ENCODE data around the gene SYNPO.

Gene SYNPO

DNA sequence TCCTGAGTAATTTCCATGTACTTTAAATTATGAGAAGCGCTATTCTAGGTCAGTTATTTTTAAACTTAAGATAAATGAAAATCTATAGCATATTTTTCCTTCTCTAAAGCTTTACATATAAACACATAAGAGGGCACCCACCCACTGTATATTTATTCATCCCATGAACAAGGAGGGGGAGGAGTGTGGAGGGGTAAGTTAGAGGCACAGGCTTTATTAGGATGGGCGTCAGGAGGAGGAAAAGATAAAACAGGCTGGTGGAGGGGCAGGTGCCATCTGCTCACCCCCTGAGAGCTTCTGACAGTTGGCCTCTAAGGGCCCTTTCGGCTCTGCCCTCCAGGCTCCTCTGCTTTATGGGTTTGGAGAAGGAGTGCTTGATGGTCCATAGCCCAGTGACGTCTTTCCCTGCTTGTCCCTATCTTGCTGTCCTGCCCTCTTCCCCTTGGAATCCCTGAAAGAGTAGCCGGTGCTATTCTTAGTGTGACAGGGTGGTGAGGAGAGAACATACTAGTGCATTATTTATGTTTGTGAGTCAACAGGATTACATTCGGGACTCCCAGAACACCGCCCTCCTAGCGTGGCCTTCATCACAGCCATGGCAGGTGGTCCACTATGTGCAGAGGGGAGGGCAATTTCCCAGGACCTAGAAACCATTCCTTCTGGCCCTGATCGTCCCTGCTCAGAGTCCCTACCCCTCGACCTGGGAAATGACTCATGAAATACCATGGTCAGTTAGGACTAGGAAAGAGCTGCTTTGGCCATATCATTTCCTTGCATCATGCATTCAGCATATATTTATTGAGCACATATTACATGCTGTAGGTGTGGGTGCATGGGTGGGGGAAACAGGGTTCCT lies 7.9 kb upstream of the SYNPO start:
- H3K4me3 ChIP-seq (ENCODE audit: control insufficient read depth, low read depth, low read length), result no peak overlapping the region
- no peak for DNase-seq (ENCODE audit: low read depth)
- TF ChIP-seq CTCF (IDR thresholded peaks at IDR 0.05; ENCODE audit: control insufficient read depth, insufficient read depth, low read depth, low read length, missing control alignments), result no peak

DNA sequence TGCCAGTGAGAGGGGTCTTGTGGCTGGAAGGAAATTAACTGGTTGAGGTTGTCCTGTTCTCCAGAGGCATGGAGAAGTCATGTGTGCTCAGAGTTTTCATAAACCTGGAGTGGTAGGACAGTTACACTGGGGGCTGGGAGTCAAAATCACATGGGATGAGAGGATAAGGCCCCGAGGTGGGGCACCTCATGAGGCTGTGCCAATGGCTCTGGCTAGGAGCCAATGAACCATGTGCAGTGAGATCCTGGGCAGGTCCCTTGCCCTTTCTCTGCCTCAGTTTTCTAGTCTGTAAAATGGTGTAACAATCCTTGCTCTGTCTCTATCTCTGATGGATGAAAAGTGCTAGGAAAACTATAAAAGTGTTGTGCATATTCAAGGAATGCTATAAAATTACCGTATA lies 7.0 kb upstream of the SYNPO start:
- TF ChIP-seq CTCF (IDR thresholded peaks at IDR 0.05; ENCODE audit: control insufficient read depth, insufficient read depth, low read depth, low read length, missing control alignments), result no peak

DNA sequence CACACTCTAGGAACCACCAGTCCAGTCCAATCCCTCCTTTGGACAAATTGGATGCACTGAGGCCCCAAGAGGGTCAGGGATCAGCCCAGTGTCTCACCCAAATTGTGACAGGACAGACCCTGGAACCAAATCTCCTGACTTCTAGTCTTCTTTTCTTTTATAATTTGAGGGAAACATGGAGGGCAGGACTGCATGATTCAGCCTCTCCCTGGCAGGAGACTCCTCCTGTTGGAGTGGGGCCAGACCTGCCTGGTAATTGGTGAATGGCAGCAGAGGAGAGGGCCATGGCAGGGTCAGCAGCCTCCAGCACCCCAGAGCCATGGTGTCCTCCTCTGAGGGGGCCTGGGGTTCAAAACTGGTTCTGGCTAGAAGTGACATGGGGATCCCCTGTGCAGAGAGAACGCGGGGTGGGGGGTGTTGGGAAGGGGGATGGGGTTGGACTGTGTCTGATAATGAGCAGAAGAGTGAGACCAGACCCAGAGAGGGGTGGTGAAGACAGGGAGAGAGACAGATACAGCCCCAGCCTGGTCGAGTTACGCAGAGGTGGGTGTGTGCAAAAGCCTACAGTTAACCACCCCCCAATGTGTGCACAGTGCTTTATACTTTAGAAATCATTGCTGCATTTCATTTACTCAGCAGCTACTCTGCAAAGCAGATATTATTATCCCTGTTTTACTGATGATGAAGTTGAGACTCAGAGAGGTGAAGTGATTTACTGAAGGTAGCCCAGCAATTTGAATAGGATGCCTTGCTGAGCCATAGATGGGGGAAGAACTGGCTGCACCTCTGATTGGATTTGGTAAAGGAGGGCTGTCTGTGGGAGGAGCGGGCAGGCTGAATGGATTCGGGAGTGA lies 3.8 kb upstream of the SYNPO start:
- no peak for DNase-seq (ENCODE audit: low read depth)
- no peak for TF ChIP-seq CTCF (IDR thresholded peaks at IDR 0.05; ENCODE audit: control insufficient read depth, insufficient read depth, low read depth, low read length, missing control alignments)
- no peak overlapping the region for H3K4me3 ChIP-seq (ENCODE audit: control insufficient read depth, low read depth, low read length)

More for the DNA sequence above, 7.0 kb upstream of the SYNPO start:
- no peak overlapping the region for H3K4me3 ChIP-seq (ENCODE audit: control insufficient read depth, low read depth, low read length)
- DNase-seq (ENCODE audit: low read depth), result no peak

- TF ChIP-seq CTCF (IDR thresholded peaks at IDR 0.05; ENCODE audit: control insufficient read depth, insufficient read depth, low read depth, low read length, missing control alignments), result no peak
- H3K4me3 ChIP-seq (ENCODE audit: control insufficient read depth, low read depth, low read length), result no peak overlapping the region
- DNase-seq (ENCODE audit: low read depth), result peak; percentile 68
Observed at GRCh38 chr5:150637245-150638052, 3.0 kb upstream of the SYNPO start.

- TF ChIP-seq CTCF (IDR thresholded peaks at IDR 0.05; ENCODE audit: control insufficient read depth, insufficient read depth, low read depth, low read length, missing control alignments), result no peak
Observed at GRCh38 chr5:150638053-150638444, 2.4 kb upstream of the SYNPO start.

More at GRCh38 chr5:150638053-150638444, 2.4 kb upstream of the SYNPO start:
- no peak overlapping the region for H3K4me3 ChIP-seq (ENCODE audit: control insufficient read depth, low read depth, low read length)
- no peak for DNase-seq (ENCODE audit: low read depth)

Measured in AG09309 (cell line).